Kidney epithelial cell (primary cell): Measurements from ENCODE around the gene PPDPF. TPM values are rescaled to one million over a fixed set of nuclear protein-coding genes. Genes with fewer than 3 reads are reported as not detected.

ENCODE experiments used
- DNase-seq: peaks from one replicate; pipeline ENCODE4 v3.0.0-alpha.2; 2010; ENCODE audit warnings: low read depth
- H3K27me3 ChIP-seq: 2 replicates; pipeline ENCODE4 v1.6.0; 2011; ENCODE audit warnings: low read length; ENCODE audit not compliant: control insufficient read depth, insufficient read depth
- H3K36me3 ChIP-seq: 2 replicates; pipeline ENCODE4 v1.5.1; 2011; ENCODE audit warnings: low read length; ENCODE audit not compliant: control insufficient read depth, insufficient read depth
- H3K4me3 ChIP-seq: 2 replicates; pipeline ENCODE4 v1.5.1; 2011; ENCODE audit warnings: low read depth, mild to moderate bottlenecking, control low read depth, low read length
- total RNA-seq: library from RNA; depleted of rRNA; stranded (reverse); fragments of >200 nt; gene quantifications from 2 replicates; pipeline ENCODE4 v1.2.3, GENCODE V29; 2015
- TF ChIP-seq, protein P1 (sequence below): IDR thresholded peaks from 2 replicates; pipeline ENCODE4 v1.5.1; 2011; ENCODE audit warnings: mild to moderate bottlenecking, moderate library complexity, low read length, control low read depth, inconsistent platforms; ENCODE audit not compliant: insufficient read depth, poor library complexity, severe bottlenecking

PPDPF gene
- total RNA-seq, 1 donor from 2014 or later = 114 TPM

DNA sequence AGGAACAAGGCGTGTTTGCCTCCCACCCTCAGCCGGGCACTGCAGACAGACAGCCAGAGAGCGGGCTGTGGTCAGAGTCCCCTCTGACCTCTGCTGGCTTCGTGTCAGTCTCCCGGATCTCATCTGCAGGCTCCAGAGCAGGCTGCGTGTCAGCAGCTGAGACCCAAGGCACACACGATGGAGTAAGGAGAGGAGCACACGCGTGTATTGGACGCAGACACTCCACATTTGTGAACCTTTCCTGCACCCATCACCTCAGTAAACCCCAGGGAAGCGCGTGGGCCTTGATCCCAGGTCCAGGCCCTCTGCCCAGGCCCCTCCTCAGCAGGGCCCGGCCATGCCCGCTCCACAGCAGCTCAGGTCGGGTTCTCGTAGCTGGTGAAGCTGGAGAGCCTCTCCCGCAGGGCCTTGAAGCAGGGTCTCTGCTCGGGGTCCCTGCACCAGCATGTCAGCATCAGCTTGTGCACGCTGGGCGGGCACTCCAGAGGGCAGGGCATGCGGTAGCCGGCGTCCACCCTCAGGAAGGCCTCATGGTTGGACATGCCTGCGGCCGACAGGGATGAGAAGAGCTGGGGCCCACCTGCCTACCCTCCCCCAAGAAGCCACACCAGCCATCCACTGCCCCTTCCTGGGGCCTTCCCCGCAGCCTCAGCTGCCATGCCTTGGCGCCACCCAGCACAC lies 8.8 kb downstream of the PPDPF start:
- no peak overlapping the region for H3K4me3 ChIP-seq
- H3K27me3 ChIP-seq = peaks cover 23% of the 10 kb centered on the region
- no peak for DNase-seq
- TF ChIP-seq, protein P1, sequence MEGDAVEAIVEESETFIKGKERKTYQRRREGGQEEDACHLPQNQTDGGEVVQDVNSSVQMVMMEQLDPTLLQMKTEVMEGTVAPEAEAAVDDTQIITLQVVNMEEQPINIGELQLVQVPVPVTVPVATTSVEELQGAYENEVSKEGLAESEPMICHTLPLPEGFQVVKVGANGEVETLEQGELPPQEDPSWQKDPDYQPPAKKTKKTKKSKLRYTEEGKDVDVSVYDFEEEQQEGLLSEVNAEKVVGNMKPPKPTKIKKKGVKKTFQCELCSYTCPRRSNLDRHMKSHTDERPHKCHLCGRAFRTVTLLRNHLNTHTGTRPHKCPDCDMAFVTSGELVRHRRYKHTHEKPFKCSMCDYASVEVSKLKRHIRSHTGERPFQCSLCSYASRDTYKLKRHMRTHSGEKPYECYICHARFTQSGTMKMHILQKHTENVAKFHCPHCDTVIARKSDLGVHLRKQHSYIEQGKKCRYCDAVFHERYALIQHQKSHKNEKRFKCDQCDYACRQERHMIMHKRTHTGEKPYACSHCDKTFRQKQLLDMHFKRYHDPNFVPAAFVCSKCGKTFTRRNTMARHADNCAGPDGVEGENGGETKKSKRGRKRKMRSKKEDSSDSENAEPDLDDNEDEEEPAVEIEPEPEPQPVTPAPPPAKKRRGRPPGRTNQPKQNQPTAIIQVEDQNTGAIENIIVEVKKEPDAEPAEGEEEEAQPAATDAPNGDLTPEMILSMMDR = no peak
- H3K36me3 ChIP-seq = no peaks in the 10 kb centered on the region

DNA sequence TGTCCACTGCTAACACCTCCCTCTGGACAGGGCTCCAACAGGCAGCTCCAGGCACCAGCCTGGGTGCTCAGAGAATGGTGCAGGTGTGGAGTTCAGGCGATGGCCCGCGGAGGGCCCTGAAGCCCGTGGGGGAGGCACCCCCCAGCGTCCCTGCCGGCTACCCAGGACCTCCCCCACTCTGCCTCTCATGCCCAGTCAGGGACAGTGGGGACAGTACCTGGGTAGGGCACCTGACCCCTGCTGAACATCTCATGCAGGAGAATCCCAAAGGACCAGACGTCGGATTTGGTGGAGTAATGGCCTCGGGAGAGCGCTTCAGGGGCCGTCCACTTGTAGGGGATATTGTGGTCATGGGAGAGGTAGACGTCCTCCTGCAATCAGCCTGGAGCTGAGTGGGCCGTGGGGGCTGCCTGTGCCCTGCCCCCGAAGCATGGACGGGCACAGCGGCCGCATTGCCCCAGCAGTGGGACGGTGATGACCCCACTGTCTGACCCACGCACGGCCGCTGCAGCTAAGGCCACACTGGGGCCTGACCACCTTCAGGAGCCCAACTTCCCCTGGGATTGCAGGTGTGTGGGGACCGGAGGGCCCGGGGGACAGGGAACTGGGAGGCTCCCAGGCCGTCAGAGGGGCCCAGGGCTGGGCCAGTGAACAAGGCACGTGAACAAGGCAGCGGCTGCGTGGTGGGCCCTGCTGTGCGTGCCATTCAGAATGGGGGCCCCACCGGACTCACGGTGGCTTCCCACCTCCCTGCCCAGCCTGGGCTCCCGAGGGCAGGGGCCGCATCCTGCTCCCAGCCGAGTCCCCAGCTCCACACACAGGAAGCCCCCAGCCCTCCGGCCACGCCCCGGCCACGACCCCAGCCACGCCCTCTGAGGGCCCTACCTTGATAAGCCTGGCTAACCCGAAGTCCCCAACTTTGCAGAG lies 9.6 kb downstream of the PPDPF start:
- H3K27me3 ChIP-seq = peaks cover 31% of the 10 kb centered on the region
- H3K36me3 ChIP-seq = no peaks in the 10 kb centered on the region
- TF ChIP-seq, protein P1 = no peak
- DNase-seq = no peak
- no peak overlapping the region for H3K4me3 ChIP-seq

DNA sequence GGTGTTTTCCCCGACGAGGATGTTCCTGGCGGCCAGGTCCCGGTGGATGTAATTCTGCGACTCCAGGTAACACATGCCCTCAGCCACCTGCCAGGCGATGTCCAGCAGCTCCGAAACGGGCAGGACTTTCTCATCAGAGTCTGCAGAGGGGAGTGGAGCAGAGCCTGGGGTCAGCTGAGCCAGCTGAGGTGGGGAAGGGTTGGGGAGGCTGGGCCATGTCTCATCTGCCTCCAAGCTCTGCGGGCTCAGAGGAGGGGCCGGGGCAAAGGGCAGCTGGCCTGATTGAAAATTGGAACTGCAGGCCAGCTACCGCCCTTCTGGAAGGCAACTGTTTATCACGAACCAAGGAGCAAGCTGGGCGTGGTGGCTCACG lies 10.2 kb downstream of the PPDPF start:
- Histone ChIP-seq H3K36me3 (no peaks in the 10 kb centered on the region), H3K4me3 (no peak overlapping the region), H3K27me3 (peaks cover 32% of the 10 kb centered on the region)
- TF ChIP-seq, protein P1 = no peak
- no peak for DNase-seq

DNA sequence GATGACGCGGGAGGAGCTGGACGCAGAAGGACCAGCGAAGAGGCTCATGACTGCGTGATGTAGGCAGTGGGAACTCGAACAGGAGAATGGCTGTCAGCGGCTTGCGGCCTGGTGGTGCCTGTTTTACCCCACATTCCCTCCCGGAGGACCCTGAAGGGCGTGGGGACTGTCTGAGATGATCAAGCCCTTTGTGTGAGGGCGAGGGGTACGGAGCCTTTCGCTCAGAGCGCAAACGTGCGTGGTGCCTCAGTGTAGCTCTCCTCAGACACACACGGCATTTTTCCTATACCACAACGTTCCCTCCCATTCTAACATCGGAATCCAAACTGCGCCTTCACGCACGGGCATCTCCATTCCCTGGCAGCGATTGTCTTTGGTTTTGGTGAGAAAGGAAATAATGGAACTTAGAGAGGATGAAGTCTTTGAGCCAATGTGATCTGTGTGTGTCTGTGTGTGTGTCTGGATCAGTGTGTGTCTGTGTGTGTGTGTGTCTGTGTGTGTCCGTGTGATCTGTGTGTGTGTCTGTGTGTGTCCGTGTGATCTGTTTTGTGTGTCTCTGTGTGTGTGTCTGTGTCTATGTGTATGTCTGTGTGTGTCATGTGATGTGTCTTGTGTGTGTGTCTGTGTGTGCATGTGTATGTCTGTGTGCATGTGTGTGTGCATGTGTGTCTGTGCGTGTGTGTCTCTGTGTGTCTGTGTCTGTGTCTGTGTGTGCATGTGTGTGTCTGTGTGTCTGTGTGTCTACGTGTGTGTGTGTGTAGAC lies 11.3 kb downstream of the PPDPF start:
- Histone ChIP-seq H3K27me3 (peaks cover 34% of the 10 kb centered on the region), H3K36me3 (no peaks in the 10 kb centered on the region), H3K4me3 (no peak overlapping the region)
- DNase-seq = no peak
- TF ChIP-seq, protein P1 = no peak

DNA sequence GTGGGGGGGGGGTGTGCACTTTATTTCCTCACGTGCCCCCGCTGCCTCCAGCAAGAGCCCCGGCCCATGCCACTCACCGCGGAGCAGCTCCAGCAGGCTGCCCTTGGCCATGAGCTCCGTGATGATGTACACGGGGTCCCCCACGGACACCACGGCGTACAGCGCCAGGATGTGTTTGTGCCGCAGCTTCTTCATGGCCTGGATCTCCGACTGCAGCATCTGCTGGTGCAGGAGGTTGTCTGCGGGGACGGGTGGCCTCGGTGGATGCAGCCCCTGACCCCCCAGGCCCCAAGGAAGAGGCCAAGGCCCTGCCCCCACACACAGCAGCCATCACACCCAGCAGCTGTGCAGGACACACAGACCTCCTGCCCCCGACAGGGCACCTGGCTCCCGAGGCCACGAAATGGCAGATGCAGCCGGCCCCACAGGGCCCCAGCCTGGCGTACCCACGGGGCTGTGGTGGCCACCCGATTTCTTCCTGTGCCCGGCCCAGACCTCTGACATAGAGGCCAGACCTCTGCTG lies 11.9 kb downstream of the PPDPF start:
- H3K36me3 ChIP-seq = no peaks in the 10 kb centered on the region
- TF ChIP-seq, protein P1 = no peak
- no peak for DNase-seq
- H3K27me3 ChIP-seq = peaks cover 32% of the 10 kb centered on the region
- no peak overlapping the region for H3K4me3 ChIP-seq
